Measurements from ENCODE around the gene RNASE7.

Gene RNASE7

DNA sequence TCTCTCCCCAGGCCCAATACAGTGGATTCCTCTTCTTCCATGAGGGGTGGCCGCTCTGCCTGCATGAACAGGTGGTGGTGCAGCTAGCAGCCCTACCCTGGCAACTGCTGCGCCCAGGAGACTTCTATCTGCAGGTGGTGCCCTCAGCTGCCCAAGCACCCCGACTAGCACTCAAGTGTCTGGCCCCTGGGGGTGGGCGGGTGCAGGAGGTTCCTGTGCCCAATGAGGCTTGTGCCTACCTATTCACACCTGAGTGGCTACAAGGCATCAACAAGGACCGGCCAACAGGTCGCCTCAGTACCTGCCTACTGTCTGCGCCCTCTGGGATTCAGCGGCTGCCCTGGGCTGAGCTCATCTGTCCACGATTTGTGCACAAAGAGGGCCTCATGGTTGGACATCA is 31.8 kb downstream of the RNASE7 start:
- DNase-seq (ENCODE audit: low read depth) = no peak
- TF ChIP-seq, protein P1, sequence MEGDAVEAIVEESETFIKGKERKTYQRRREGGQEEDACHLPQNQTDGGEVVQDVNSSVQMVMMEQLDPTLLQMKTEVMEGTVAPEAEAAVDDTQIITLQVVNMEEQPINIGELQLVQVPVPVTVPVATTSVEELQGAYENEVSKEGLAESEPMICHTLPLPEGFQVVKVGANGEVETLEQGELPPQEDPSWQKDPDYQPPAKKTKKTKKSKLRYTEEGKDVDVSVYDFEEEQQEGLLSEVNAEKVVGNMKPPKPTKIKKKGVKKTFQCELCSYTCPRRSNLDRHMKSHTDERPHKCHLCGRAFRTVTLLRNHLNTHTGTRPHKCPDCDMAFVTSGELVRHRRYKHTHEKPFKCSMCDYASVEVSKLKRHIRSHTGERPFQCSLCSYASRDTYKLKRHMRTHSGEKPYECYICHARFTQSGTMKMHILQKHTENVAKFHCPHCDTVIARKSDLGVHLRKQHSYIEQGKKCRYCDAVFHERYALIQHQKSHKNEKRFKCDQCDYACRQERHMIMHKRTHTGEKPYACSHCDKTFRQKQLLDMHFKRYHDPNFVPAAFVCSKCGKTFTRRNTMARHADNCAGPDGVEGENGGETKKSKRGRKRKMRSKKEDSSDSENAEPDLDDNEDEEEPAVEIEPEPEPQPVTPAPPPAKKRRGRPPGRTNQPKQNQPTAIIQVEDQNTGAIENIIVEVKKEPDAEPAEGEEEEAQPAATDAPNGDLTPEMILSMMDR (conservative IDR thresholded peaks at IDR 0.05; ENCODE audit: low read depth, low read length) = no peak
- no peak overlapping the region for H3K4me3 ChIP-seq (ENCODE audit: low read length)

DNA sequence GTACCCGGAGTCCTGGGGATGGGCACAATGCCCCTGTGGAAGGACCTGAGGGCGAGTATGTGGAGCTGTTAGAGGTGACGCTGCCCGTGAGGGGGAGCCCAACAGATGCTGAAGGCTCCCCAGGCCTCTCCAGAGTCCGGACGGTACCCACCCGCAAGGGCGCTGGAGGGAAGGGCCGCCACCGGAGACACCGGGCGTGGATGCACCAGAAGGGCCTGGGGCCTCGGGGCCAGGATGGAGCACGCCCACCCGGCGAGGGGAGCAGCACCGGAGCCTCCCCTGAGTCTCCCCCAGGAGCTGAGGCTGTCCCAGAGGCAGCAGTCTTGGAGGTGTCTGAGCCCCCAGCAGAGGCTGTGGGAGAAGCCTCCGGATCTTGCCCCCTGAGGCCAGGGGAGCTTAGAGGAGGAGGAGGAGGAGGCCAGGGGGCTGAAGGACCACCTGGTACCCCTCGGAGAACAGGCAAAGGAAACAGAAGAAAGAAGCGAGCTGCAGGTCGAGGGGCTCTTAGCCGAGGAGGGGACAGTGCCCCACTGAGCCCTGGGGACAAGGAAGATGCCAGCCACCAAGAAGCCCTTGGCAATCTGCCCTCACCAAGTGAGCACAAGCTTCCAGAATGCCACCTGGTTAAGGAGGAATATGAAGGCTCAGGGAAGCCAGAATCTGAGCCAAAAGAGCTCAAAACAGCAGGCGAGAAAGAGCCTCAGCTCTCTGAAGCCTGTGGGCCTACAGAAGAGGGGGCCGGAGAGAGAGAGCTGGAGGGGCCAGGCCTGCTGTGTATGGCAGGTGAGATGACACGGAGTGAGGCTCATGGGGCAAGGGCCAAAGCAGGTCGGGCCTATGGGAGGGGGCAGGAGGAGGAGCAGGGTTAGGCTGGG is 32.5 kb downstream of the RNASE7 start:
- no peak for DNase-seq (ENCODE audit: low read depth)
- TF ChIP-seq, protein P1 (conservative IDR thresholded peaks at IDR 0.05; ENCODE audit: low read depth, low read length) = no peak
- no peak overlapping the region for H3K4me3 ChIP-seq (ENCODE audit: low read length)

DNA sequence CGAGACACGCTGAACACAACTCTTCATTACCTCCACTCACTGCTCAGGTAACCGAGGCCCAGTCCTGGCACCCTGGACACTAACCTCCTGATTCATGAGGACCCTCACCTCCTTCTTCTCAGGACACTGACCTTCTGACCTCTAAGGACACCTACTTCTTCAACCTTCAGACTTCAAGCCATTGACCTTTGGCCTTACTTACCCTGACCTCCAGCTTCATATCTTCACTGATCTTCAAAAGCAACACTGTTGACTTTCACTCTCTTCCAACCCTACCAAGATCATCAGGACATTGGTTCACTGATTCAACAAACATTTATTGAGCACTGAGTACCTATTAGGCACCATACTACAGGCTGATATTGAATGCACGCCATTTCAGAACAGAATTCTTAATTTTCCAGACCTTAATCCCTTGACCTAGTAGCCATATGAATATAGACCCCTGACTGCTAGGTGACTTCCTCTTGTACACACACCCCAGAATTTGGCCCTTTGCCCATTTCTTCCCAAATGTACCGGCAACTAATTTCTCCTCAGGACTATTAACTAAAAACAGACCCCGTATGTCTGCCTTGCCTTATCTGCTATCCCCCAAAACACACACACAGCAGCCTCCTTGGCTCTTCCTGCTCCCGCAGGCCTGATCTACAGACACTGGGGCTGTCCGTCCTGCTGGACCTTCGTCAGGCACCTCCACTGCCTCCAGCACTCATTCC is 33.7 kb downstream of the RNASE7 start:
- TF ChIP-seq, protein P1 (conservative IDR thresholded peaks at IDR 0.05; ENCODE audit: low read depth, low read length) = no peak
- no peak for DNase-seq (ENCODE audit: low read depth)
- no peak overlapping the region for H3K4me3 ChIP-seq (ENCODE audit: low read length)

DNA sequence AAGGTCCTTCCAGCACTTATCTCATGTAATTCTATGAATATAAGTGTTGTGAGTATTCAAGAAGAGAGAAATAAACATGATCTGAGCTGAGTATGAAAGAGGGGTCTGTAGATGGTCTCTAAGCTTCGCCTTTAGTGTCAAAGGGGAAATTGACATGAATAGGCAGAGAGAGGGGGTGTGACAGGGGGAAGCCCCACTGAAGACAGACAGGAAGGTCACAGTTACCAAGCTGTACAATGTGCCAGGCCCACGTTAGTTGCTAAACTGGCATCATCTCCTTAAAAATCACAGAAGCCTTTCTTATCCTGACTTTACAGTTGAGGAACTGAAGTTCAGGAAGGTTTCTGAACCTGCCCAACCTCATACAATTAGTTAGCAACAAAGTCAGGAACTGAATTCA is 35.5 kb downstream of the RNASE7 start:
- TF ChIP-seq, protein P1 (conservative IDR thresholded peaks at IDR 0.05; ENCODE audit: low read depth, low read length) = no peak
- no peak for DNase-seq (ENCODE audit: low read depth)
- no peak overlapping the region for H3K4me3 ChIP-seq (ENCODE audit: low read length)

DNA sequence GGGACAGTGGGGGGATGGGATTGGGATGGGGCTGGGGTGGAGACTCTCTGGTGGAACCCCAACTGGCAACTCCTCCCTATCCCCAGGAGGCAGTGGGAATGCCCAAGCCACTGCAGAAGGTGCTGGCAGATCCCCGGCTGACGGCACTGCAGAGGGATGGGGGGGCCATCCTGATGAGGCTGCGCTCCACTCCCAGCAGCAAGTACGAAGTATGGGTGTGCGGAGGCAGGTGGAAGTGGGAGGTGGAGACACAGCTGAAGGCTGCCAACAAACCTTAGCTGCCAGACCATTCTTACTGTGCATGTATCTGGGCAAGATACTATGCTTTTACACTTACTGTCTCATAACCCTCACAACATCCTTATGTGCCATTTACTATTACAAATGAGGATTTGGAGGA is 36.1 kb downstream of the RNASE7 start:
- DNase-seq (ENCODE audit: low read depth) = no peak

DNA sequence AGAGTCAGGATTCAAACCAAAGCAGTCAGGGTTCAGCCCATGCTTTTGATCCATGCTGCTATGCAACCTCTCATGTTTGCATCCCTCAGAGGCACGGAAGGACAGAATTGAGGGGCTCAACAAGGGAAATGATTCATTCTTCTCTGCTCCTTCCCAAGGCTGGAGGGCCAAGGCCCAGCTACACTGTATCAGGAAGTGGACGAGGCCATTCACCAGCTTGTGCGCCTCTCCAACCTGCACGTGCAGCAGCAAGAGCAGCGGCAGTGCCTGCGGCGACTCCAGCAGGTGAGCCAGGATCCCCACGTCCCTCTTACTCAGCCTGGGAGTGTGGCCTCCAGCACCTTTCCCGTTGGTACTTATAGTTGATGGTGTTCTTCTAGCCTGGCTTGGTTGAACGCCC is 36.6 kb downstream of the RNASE7 start:
- DNase-seq (ENCODE audit: low read depth) = no peak
- TF ChIP-seq, protein P1 (conservative IDR thresholded peaks at IDR 0.05; ENCODE audit: low read depth, low read length) = no peak
- H3K4me3 ChIP-seq (ENCODE audit: low read length) = no peak overlapping the region

More for the DNA sequence above, 36.1 kb downstream of the RNASE7 start:
- TF ChIP-seq, protein P1 (conservative IDR thresholded peaks at IDR 0.05; ENCODE audit: low read depth, low read length) = no peak
- H3K4me3 ChIP-seq (ENCODE audit: low read length) = no peak overlapping the region
